Measurements from ENCODE around the gene TMEM86B.

Gene TMEM86B

DNA sequence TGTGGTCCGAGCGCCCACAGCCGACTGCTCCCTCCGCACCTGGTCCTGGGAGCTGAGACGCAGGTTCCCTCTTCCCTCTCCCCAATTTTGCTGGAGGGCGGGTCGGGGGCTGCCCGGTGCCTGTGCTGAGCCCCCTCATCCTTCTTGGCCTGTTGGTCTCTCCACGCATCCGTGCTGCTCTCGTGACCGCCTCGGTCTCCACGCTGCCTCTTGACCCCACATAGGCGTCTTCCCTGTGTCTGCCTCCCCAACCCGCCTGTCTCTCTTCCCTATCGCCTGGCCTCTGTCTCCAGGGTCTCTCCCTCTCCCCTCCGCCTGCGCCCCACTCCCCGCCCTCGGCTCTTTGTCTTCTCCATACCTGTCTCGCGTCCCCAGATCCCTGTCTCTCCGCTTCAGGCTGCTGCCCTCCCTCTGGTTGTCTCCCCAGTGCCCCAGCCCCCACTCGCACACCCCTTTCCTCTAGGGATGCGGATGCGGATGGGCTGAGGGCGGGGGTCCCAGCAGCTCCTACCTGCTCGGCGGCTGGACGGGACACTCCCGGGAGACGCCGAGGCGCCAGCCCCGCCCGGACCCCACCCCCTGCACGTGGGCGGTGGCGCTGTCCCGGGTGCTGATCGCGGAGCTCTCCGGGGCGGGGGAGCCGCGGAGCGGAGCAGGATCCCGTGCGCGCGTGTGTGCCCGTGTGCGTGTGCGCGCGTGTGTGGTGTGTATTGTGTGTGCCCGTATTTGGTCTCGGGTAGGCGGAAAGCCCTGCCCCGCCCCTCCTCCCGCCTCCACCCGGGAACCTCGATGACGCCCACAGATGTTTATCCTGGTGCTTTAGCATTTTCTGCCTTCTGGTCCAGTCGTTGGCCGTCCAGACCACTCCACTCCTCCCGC is 48.7 kb downstream of the TMEM86B start, which contains the start of gene SYT5:
TSS of gene SYT5 (minus strand) at position 684 of the 879 bp plus-strand sequence. CDS start 1,248 bp downstream, outside the sequence.
- DNase-seq: peak in 39 of 56 donors; percentile 5 to 72 (median 37)

GRCh38 chr19:55178781-55179599 is 49.6 kb downstream of the TMEM86B start:
- DNase-seq: peak in 55 of 56 donors; percentile 18 to 93 (median 82)
